ENCODE data around the gene IGSF21.

DNA sequence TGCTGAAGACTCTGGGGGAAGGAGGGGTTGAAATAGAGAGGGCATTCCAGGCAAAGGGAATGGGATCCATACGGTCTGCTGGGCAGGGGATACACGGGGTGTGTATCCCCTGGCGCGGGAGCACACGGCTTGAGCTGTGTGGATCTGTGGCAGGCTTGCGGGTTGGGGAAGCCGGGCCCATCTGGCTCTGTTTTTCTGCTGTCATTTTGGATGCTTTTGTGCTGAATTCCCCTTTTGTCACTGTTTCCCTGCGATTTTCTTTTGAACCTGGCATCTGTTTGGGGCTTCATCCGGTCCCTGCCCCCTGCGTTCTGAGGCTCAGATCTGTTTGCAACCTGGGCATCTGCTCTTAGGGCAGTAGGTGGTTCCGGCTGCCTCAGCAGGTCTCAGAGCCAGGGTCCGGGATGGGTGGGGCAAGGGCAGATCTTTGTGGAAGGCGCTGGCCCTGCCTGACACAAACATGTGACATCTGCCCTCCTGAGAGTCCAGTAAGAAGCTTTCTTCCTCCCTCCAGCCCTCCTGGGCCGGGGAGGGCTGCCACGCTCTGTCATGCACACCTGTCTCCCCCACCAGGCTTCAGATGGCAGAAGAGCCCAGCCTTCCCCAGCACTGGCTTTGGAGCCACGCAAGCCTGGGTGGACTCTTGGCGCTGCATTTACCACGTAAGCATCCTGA is 84.0 kb downstream of the IGSF21 start:
- no peak for TF ChIP-seq RCOR1 (IDR thresholded peaks at IDR 0.05; ENCODE audit: insufficient replicate concordance, low read length)
- TF ChIP-seq, protein P1, sequence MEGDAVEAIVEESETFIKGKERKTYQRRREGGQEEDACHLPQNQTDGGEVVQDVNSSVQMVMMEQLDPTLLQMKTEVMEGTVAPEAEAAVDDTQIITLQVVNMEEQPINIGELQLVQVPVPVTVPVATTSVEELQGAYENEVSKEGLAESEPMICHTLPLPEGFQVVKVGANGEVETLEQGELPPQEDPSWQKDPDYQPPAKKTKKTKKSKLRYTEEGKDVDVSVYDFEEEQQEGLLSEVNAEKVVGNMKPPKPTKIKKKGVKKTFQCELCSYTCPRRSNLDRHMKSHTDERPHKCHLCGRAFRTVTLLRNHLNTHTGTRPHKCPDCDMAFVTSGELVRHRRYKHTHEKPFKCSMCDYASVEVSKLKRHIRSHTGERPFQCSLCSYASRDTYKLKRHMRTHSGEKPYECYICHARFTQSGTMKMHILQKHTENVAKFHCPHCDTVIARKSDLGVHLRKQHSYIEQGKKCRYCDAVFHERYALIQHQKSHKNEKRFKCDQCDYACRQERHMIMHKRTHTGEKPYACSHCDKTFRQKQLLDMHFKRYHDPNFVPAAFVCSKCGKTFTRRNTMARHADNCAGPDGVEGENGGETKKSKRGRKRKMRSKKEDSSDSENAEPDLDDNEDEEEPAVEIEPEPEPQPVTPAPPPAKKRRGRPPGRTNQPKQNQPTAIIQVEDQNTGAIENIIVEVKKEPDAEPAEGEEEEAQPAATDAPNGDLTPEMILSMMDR (conservative IDR thresholded peaks at IDR 0.05; ENCODE audit: low read depth, low read length): no peak
- TF ChIP-seq MAFK (IDR thresholded peaks at IDR 0.05; ENCODE audit: low read depth, low read length): no peak
- no peak for TF ChIP-seq RAD21 (IDR thresholded peaks at IDR 0.05; ENCODE audit: low read length)
- no peak for TF ChIP-seq CEBPB (IDR thresholded peaks at IDR 0.05; ENCODE audit: low read depth, low read length)

Data from IMR-90 (cell line).